ENCODE data around the gene DOCK9.

The DOCK9 gene

GRCh38 chr13:98974053-98974452, 3.8 kb downstream of the DOCK9 start:
- TF ChIP-seq, protein P1, sequence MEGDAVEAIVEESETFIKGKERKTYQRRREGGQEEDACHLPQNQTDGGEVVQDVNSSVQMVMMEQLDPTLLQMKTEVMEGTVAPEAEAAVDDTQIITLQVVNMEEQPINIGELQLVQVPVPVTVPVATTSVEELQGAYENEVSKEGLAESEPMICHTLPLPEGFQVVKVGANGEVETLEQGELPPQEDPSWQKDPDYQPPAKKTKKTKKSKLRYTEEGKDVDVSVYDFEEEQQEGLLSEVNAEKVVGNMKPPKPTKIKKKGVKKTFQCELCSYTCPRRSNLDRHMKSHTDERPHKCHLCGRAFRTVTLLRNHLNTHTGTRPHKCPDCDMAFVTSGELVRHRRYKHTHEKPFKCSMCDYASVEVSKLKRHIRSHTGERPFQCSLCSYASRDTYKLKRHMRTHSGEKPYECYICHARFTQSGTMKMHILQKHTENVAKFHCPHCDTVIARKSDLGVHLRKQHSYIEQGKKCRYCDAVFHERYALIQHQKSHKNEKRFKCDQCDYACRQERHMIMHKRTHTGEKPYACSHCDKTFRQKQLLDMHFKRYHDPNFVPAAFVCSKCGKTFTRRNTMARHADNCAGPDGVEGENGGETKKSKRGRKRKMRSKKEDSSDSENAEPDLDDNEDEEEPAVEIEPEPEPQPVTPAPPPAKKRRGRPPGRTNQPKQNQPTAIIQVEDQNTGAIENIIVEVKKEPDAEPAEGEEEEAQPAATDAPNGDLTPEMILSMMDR (IDR thresholded peaks at IDR 0.05; ENCODE audit: borderline replicate concordance, control extremely low read depth, extremely low read depth, insufficient read depth, missing control alignments), result no peak
- in situ Hi-C loops (cut with MboI; ENCODE audit: low sequenced_read_pairs, unreplicated experiment), result no loop called here
- no peak for DNase-seq (ENCODE audit: low spot score)

DNA sequence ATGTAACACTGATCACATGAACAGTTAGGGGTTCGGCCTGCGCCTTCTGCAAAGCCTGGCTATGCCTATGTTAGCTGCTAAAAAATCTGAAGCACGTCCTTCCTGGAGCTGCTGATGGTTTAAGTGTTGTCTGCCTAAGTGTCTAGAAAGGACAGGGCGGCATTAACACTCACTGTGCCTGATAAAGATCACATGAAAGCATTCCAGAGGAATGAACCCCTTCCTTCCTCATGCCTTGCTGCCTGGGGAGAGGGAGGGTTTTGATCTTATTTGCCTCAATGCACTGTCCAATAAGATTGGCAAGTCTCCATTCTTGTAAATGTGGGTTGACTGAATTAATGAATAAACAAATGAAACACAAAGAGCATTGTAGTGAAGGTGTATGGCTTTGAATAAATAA, 5.2 kb downstream of the DOCK9 start:
- in situ Hi-C loops (cut with MboI; ENCODE audit: low sequenced_read_pairs, unreplicated experiment), result no loop called here
- no peak for DNase-seq (ENCODE audit: low spot score)
- TF ChIP-seq, protein P1 (IDR thresholded peaks at IDR 0.05; ENCODE audit: borderline replicate concordance, control extremely low read depth, extremely low read depth, insufficient read depth, missing control alignments), result no peak

DNA sequence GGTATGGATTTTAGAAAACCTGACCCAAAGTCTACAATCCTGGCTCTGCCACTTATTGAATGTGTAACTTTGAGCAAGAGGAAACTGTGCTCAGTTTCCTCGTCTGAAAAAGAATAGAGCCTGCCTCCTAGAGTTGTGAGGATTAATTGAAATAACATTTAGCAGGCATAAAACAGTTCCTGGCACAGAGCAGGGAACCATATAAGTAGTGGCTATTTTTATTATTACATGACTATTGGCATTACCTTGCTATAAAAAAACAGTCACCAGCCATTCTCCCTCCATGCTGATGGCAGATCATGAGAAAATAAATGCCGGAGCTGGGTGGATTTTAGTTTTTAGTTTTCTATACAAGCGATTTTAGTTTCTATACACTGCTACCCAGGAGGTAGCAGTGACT, 5.8 kb downstream of the DOCK9 start:
- in situ Hi-C loops (cut with MboI; ENCODE audit: low sequenced_read_pairs, unreplicated experiment), result no loop called here
- TF ChIP-seq, protein P1 (IDR thresholded peaks at IDR 0.05; ENCODE audit: borderline replicate concordance, control extremely low read depth, extremely low read depth, insufficient read depth, missing control alignments), result no peak
- DNase-seq (ENCODE audit: low spot score), result no peak

DNA sequence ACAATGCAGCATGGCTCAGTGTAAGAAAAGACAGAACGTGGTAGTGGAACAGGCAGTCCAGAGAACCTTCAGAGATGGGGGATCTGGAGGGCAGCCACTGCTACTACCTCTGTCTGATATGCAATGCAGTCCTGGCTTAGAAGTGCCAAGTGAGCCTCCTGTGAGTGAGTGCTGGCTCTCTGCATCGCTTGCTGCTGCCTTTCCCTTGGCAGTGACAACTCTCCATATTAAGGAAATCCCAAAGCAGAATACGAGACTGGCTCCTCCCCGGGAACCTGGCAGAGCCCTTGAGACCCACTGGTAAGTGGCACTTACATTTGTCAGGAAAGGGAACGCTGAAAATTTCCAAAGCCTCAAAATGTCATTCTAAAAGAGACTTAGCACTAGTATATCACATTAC, 7.5 kb downstream of the DOCK9 start:
- DNase-seq (ENCODE audit: low spot score), result no peak
- TF ChIP-seq, protein P1 (IDR thresholded peaks at IDR 0.05; ENCODE audit: borderline replicate concordance, control extremely low read depth, extremely low read depth, insufficient read depth, missing control alignments), result no peak
- in situ Hi-C loops (cut with MboI; ENCODE audit: low sequenced_read_pairs, unreplicated experiment), result no loop called here

- in situ Hi-C loops (cut with MboI; ENCODE audit: low sequenced_read_pairs, unreplicated experiment), result no loop called here
- TF ChIP-seq, protein P1 (IDR thresholded peaks at IDR 0.05; ENCODE audit: borderline replicate concordance, control extremely low read depth, extremely low read depth, insufficient read depth, missing control alignments), result no peak
- DNase-seq (ENCODE audit: low spot score), result no peak
Measured at GRCh38 chr13:98967491-98967890, 10.4 kb downstream of the DOCK9 start.

DNA sequence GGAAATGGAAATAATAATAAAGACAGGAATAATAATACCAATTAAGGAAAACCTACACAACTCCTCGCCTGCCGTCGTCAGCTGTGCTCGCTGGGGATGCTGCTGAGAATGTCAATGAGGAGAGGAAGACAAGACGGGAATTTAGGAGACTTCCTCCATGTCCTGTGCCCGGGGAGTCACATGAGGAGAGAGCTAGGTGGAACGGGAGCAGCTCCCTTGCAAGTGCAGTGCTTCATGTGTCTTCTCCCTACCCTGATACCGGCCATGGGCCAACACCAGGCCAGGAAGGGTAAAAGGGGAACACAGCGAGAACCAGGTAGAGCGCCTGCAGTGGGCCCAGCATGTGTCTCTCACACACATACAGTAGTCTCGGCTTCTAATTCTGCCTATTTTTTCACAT, 11.8 kb downstream of the DOCK9 start:
- in situ Hi-C loops (cut with MboI; ENCODE audit: low sequenced_read_pairs, unreplicated experiment), result no loop called here
- TF ChIP-seq, protein P1 (IDR thresholded peaks at IDR 0.05; ENCODE audit: borderline replicate concordance, control extremely low read depth, extremely low read depth, insufficient read depth, missing control alignments), result no peak

DNA sequence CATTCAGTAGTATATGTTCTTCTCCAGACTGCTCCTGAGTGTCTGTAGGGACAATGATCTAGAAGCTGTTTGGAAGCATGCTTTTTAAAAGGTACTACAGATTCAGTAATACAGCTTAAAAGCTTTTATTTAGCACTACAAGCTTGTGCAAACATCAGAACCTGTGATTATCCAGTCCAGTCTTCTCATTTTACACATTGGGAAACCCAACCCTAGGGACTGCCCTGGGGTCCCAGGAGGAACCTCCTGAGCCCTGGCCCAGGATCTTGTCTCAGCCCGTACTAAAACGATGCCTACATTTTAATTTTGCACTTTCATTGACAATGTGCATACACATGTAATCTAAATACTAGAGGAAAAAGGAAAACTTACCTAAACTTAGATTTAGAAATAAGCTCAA, 12.5 kb downstream of the DOCK9 start:
- DNase-seq (ENCODE audit: low spot score), result no peak
- TF ChIP-seq, protein P1 (IDR thresholded peaks at IDR 0.05; ENCODE audit: borderline replicate concordance, control extremely low read depth, extremely low read depth, insufficient read depth, missing control alignments), result no peak
- in situ Hi-C loops (cut with MboI; ENCODE audit: low sequenced_read_pairs, unreplicated experiment), result no loop called here

More for the DNA sequence above, 11.8 kb downstream of the DOCK9 start:
- no peak for DNase-seq (ENCODE audit: low spot score)
